GM20000 (cell line): ENCODE results near the gene CLIC4.
"Not testable (repeated sequence)": the region's sequence is repeated elsewhere in the genome, so short reads cannot be mapped to it uniquely, and the experiment has no call there.

Experiments used
- DNase-seq: peaks from one replicate; pipeline ENCODE4 v3.0.0; 2012; ENCODE audit warnings: low spot score
- CTCF ChIP-seq: IDR thresholded peaks from 2 replicates; pipeline ENCODE4 v1.5.1; 2012; ENCODE audit warnings: mild to moderate bottlenecking, control low read depth; ENCODE audit errors: extremely low read depth, missing control alignments

Gene CLIC4

GRCh38 chr1:24745711-24746413 lies 615 bp downstream of the CLIC4 start:
- peak; percentile 44 for DNase-seq
- no peak for TF ChIP-seq CTCF

- no peak for TF ChIP-seq CTCF
These were observed 3.2 kb downstream of the CLIC4 start for GRCh38 chr1:24748191-24749121.

GRCh38 chr1:24749252-24749651 lies 4.0 kb downstream of the CLIC4 start:
- no peak for DNase-seq

More at GRCh38 chr1:24748191-24749121, 3.2 kb downstream of the CLIC4 start:
- no peak for DNase-seq

GRCh38 chr1:24749886-24750285 lies 4.6 kb downstream of the CLIC4 start:
- DNase-seq: no peak
- no peak for TF ChIP-seq CTCF

More at GRCh38 chr1:24749252-24749651, 4.0 kb downstream of the CLIC4 start:
- no peak for TF ChIP-seq CTCF

GRCh38 chr1:24751833-24752232 lies 6.6 kb downstream of the CLIC4 start:
- no peak for DNase-seq
- no peak for TF ChIP-seq CTCF

GRCh38 chr1:24752305-24752704 lies 7.1 kb downstream of the CLIC4 start:
- DNase-seq: no peak
- TF ChIP-seq CTCF: no peak

- DNase-seq: no peak
- no peak for TF ChIP-seq CTCF
These were observed 9.0 kb downstream of the CLIC4 start for GRCh38 chr1:24754229-24754628.

- DNase-seq: not testable (repeated sequence)
These were observed 10.1 kb downstream of the CLIC4 start for GRCh38 chr1:24755323-24755722.
